GM21825 (cell line): ENCODE results near the gene CCDC188.

Experiments
- ATAC-seq: cut with Tn5 transposase; IDR thresholded peaks from one replicate; pipeline ENCODE4 v1.9.1; 2021; ENCODE audit warnings: mild to moderate bottlenecking, moderate library complexity; ENCODE audit not compliant: unreplicated experiment

Gene CCDC188

GRCh38 chr22:20150381-20151275, at the start of gene CCDC188:
TSS of gene CCDC188 (minus strand) at chr22:20151055. CDS start at chr22:20150986, 69 bp downstream.
- ATAC-seq = no peak

- ATAC-seq = no peak
Observed at GRCh38 chr22:20199906-20200305, 49.1 kb upstream of the CCDC188 start.

- no peak for ATAC-seq
Observed at GRCh38 chr22:20199413-20199842, 48.6 kb upstream of the CCDC188 start.

GRCh38 chr22:20198557-20199319, 47.9 kb upstream of the CCDC188 start:
- no peak for ATAC-seq

- no peak for ATAC-seq
Observed at GRCh38 chr22:20197407-20198030, 46.7 kb upstream of the CCDC188 start.

- ATAC-seq = no peak
Observed at GRCh38 chr22:20196094-20196842, 45.4 kb upstream of the CCDC188 start.

GRCh38 chr22:20194681-20195593, 44.1 kb upstream of the CCDC188 start:
- no peak for ATAC-seq

- ATAC-seq = no peak
Observed at GRCh38 chr22:20193761-20194494, 43.1 kb upstream of the CCDC188 start.

- no peak for ATAC-seq
Observed at GRCh38 chr22:20192972-20193760, 42.3 kb upstream of the CCDC188 start.

GRCh38 chr22:20192293-20192971, 41.6 kb upstream of the CCDC188 start:
- no peak for ATAC-seq

- ATAC-seq = no peak
Observed at GRCh38 chr22:20191803-20192202, 40.9 kb upstream of the CCDC188 start.

- no peak for ATAC-seq
Observed at GRCh38 chr22:20191000-20191515, 40.2 kb upstream of the CCDC188 start.

GRCh38 chr22:20188567-20188877, 37.7 kb upstream of the CCDC188 start:
- no peak for ATAC-seq

GRCh38 chr22:20187777-20188566, 37.1 kb upstream of the CCDC188 start:
- no peak for ATAC-seq

GRCh38 chr22:20186871-20187546, 36.2 kb upstream of the CCDC188 start:
- ATAC-seq = no peak

GRCh38 chr22:20186183-20186870, 35.5 kb upstream of the CCDC188 start:
- ATAC-seq = no peak
